Breast epithelium (tissue), 4 donors: ENCODE results near the gene TMEM198. TPM values are rescaled to one million over a fixed set of nuclear protein-coding genes. Genes with fewer than 3 reads are reported as not detected.

Experiments used
- DNase-seq, 2 donors: peaks; one replicate each; pipeline ENCODE4 v3.0.0-alpha.2; 2019; ENCODE audit warnings: low spot score in 2 of 2
- H3K27ac ChIP-seq, 2 donors: fragments of 200-600 bp; sonication (generic) in 1 of 2; one replicate each; pipeline ENCODE4 v1.5.1; 2016 to 2019; ENCODE audit warnings: mild to moderate bottlenecking in 1 of 2
- H3K27me3 ChIP-seq, 2 donors: fragments of 200-600 bp; sonication (generic) in 1 of 2; one replicate each; pipeline versions ENCODE4 v1.5.1 to v1.6.0; 2017 to 2019; ENCODE audit warnings: control low read depth in 1 of 2, mild to moderate bottlenecking in 1 of 2
- H3K36me3 ChIP-seq: fragments of 200-600 bp; one replicate; pipeline ENCODE4 v1.5.1; 2019
- H3K4me1 ChIP-seq, 2 donors: fragments of 200-600 bp; sonication (generic); one replicate each; pipeline ENCODE4 v1.5.1; 2016 to 2019; ENCODE audit warnings: control low read depth in 1 of 2
- H3K4me3 ChIP-seq, 3 donors: fragments of 200-600 bp; sonication (generic); 1 replicate in 2 of 3; 2 replicates in 1 of 3; pipeline ENCODE4 v1.5.1; 2016 to 2019; ENCODE audit warnings: mild to moderate bottlenecking in 3 of 3, moderate library complexity in 2 of 3
- H3K9me3 ChIP-seq, 2 donors: fragments of 200-600 bp; sonication (generic) in 1 of 2; one replicate each; pipeline ENCODE4 v1.5.1; 2016 to 2019; ENCODE audit warnings: control low read depth in 1 of 2
- POLR2A ChIP-seq: fragments of 450-650 bp; IDR thresholded peaks from one replicate; pipeline ENCODE4 v1.6.1; 2016; ENCODE audit warnings: antibody characterized with exemption, mild to moderate bottlenecking, moderate library complexity
- POLR2AphosphoS5 ChIP-seq, 3 donors: sonication (generic); formaldehyde crosslinking; IDR thresholded peaks; one replicate each; pipeline ENCODE4 v1.6.1; 2017; ENCODE audit warnings: antibody characterized with exemption in 3 of 3
- intact Hi-C: fragments of 100-400 bp; cut with DNase I; formaldehyde crosslinking; loops from one replicate; pipeline ENCODE4 v1.15.1; 2023; ENCODE audit warnings: low total_unique reads
- total RNA-seq, 3 donors: library from RNA; depleted of rRNA; stranded (reverse); fragments of >200 nt; gene quantifications; one replicate each; pipeline ENCODE4 v1.1.0, GENCODE V29; 2016
- TF ChIP-seq, protein P1 (sequence below), 3 donors: fragments of 450-650 bp; IDR thresholded peaks; one replicate each; pipeline ENCODE4 v1.5.1; 2016 to 2017; ENCODE audit warnings: antibody characterized with exemption in 3 of 3, mild to moderate bottlenecking in 3 of 3, moderate library complexity in 3 of 3

The TMEM198 gene
- total RNA-seq, 3 donors from 2014 or later: 1.6 to 1.9 (median 1.8) TPM

- Histone ChIP-seq H3K4me3 (no peak overlapping the region), H3K36me3 (no peaks in the 10 kb centered on the region)
- intact Hi-C loops: no loop called here
Observed at GRCh38 chr2:219516888-219517287, 26.9 kb upstream of the TMEM198 start.

DNA sequence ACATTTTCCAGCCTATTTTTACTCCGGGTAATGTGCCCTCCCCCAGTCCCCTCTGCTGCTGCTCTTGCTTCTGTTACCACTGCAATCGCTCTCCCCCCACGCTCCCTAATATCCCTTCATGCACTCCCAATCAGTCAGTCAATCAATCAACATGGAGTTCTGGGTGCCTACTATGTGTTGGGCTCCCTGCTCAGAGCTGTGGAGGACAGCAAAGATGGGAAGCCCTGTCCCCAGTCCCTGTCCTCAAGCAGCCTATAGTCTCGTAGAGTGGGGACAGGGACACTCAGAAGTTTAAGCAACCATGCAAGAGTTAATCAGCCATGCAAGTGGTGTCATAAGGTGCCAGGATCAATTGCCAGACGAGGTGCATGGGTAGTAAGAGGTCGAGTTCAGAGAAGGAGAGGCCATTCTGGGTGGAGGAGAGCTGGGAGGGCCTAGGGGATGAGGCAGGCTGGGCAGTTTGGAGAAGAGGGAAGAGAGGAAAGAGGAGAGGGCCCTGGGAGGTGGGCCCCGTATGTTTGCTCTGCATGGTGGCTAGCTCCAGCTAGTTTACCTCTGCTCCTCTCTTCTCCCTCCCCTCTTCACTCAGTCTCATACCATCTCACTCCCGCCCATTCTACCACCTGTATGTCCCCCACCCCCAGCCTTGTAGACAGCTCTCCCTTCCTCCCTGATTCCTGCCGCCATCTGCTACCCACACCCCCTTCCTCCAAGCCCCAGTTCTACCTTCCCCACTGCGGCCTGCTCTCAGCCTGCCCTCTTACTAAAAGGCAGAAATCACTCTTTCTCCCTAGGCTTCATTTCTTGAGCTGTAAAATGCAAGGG lies 25.7 kb upstream of the TMEM198 start:
- TF ChIP-seq, protein P1, sequence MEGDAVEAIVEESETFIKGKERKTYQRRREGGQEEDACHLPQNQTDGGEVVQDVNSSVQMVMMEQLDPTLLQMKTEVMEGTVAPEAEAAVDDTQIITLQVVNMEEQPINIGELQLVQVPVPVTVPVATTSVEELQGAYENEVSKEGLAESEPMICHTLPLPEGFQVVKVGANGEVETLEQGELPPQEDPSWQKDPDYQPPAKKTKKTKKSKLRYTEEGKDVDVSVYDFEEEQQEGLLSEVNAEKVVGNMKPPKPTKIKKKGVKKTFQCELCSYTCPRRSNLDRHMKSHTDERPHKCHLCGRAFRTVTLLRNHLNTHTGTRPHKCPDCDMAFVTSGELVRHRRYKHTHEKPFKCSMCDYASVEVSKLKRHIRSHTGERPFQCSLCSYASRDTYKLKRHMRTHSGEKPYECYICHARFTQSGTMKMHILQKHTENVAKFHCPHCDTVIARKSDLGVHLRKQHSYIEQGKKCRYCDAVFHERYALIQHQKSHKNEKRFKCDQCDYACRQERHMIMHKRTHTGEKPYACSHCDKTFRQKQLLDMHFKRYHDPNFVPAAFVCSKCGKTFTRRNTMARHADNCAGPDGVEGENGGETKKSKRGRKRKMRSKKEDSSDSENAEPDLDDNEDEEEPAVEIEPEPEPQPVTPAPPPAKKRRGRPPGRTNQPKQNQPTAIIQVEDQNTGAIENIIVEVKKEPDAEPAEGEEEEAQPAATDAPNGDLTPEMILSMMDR (IDR thresholded peaks at IDR 0.05): no peak
- TF ChIP-seq POLR2A: no peak
- no peak for TF ChIP-seq POLR2AphosphoS5 (IDR thresholded peaks at IDR 0.05)
- Histone ChIP-seq H3K9me3 (no peaks in the 10 kb centered on the region), H3K27me3 (peaks cover 2 to 21% of the 10 kb centered on the region in 2 donors), H3K36me3 (no peaks in the 10 kb centered on the region), H3K4me1 (peaks cover 0 to 8% of the 10 kb centered on the region in 2 donors), H3K4me3 (no peak overlapping the region), H3K27ac (no peak overlapping the region)
- no peak for DNase-seq
- intact Hi-C loops: no loop called here

More at GRCh38 chr2:219516888-219517287, 26.9 kb upstream of the TMEM198 start:
- TF ChIP-seq, protein P1 (IDR thresholded peaks at IDR 0.05): no peak
- TF ChIP-seq POLR2A: no peak
- TF ChIP-seq POLR2AphosphoS5 (IDR thresholded peaks at IDR 0.05): no peak
- Histone ChIP-seq H3K4me1 (no peaks in the 10 kb centered on the region), H3K27ac (no peak overlapping the region), H3K27me3 (peaks cover 0 to 17% of the 10 kb centered on the region in 2 donors), H3K9me3 (no peaks in the 10 kb centered on the region)
- no peak for DNase-seq

DNA sequence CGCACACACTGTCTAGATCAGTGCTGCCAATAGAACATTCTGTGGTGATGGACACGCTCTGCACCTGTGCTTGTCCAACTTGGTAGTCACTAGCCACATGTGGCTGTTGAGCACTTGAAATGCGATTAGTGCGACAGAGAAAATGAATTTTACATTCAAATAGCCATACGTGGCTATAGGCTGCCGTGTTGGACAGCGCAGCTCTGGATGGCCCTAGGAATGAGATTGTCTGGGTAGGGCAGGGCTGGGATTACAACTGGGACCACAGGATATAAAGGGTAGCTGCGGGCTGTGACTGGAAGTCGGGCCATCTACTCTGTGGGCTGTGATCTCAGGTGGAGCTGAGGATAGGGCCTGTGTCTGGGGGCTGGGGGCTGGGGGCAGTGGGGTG lies 24.3 kb upstream of the TMEM198 start:
- Histone ChIP-seq H3K36me3 (no peaks in the 10 kb centered on the region), H3K4me1 (peaks cover 0 to 8% of the 10 kb centered on the region in 2 donors), H3K27ac (no peak overlapping the region), H3K4me3 (no peak overlapping the region), H3K9me3 (no peaks in the 10 kb centered on the region), H3K27me3 (peaks cover 2 to 33% of the 10 kb centered on the region in 2 donors)
- DNase-seq: no peak
- intact Hi-C loops: no loop called here
- TF ChIP-seq, protein P1 (IDR thresholded peaks at IDR 0.05): no peak
- TF ChIP-seq POLR2AphosphoS5 (IDR thresholded peaks at IDR 0.05) (no peak), POLR2A (no peak)

DNA sequence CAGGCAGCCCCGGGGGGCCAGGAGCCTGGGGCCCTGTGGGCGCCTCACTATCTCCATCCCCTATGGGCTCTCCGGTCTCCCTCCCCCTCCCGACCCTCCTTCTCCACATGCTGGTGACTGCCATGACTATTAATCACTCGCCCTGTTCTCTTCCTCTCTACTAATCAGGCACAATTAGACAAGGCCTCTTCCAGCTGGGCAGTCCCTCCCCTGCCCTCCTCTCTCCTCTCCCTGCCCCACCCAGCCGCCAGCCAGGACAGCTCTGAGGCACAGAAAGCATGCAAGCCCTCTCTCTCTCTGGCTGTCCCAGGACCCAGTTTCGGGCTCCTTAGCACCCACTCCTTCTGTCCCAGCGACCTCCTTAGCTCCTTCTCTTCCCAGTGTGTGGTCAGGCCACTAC lies 23.7 kb upstream of the TMEM198 start:
- H3K4me1 ChIP-seq: peaks cover 0 to 8% of the 10 kb centered on the region in 2 donors
- H3K9me3 ChIP-seq: no peaks in the 10 kb centered on the region
- no peak overlapping the region for H3K27ac ChIP-seq
- no peak for DNase-seq
- no peaks in the 10 kb centered on the region for H3K36me3 ChIP-seq
- TF ChIP-seq, protein P1 (IDR thresholded peaks at IDR 0.05): no peak
- TF ChIP-seq POLR2AphosphoS5 (IDR thresholded peaks at IDR 0.05) (no peak), POLR2A (no peak)
- intact Hi-C loops: loop anchor here (10.0 kb wide), 2 partner anchors 45 to 115 kb away; no protein-coding TSS in a partner anchor
- H3K4me3 ChIP-seq: no peak overlapping the region
- peaks cover 2 to 38% of the 10 kb centered on the region in 2 donors for H3K27me3 ChIP-seq
